Gastrocnemius medialis (tissue), 4 donors: ENCODE measurements around the gene DOCK4.

Source experiments
- POLR2A ChIP-seq, 2 donors: fragments of 450-650 bp; IDR thresholded peaks; one replicate each; pipeline ENCODE4 v1.6.1; 2017; ENCODE audit warnings: antibody characterized with exemption in 2 of 2, mild to moderate bottlenecking in 2 of 2, moderate library complexity in 2 of 2
- TF ChIP-seq, protein P1 (sequence below), 5 experiments: fragments of 450-650 bp in 3 of 5; fragments of 200-600 bp in 2 of 5; sonication (generic) in 2 of 5; IDR thresholded peaks in 4 of 5; conservative IDR thresholded peaks in 1 of 5; 1 replicate in 4 of 5; 2 replicates in 1 of 5; pipeline ENCODE4 v1.5.1; 2016 to 2019; ENCODE audit warnings: antibody characterized with exemption in 5 of 5, mild to moderate bottlenecking in 3 of 5, moderate library complexity in 3 of 5

DNA sequence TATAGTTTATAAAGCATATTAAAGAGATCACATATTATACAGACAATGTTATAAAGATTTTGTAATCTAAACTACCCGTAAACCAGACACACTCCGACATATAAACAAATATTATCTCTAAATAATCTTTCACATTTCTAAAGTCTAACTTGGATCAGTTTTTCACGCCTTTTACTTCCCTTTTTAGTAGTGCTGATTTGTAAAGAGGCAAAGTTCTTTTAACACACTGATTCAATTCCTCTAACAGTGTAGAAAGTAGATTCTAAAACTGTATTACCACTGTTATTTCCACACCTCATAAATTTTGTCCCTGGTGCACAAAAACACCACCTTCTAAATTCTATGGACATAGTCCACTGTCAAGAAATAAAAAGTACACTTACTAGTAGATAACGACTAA lies 230.9 kb downstream of the DOCK4 start:
- TF ChIP-seq, protein P1, sequence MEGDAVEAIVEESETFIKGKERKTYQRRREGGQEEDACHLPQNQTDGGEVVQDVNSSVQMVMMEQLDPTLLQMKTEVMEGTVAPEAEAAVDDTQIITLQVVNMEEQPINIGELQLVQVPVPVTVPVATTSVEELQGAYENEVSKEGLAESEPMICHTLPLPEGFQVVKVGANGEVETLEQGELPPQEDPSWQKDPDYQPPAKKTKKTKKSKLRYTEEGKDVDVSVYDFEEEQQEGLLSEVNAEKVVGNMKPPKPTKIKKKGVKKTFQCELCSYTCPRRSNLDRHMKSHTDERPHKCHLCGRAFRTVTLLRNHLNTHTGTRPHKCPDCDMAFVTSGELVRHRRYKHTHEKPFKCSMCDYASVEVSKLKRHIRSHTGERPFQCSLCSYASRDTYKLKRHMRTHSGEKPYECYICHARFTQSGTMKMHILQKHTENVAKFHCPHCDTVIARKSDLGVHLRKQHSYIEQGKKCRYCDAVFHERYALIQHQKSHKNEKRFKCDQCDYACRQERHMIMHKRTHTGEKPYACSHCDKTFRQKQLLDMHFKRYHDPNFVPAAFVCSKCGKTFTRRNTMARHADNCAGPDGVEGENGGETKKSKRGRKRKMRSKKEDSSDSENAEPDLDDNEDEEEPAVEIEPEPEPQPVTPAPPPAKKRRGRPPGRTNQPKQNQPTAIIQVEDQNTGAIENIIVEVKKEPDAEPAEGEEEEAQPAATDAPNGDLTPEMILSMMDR (IDR thresholded peaks at IDR 0.05 in 4 of 5, conservative IDR thresholded peaks at IDR 0.05 in 1 of 5): no peak
- no peak for TF ChIP-seq POLR2A (IDR thresholded peaks at IDR 0.05)
